BE2C (cell line): ENCODE measurements around the gene S100A13.

Experiments
- DNase-seq: peaks from one replicate; pipeline ENCODE4 v3.0.0-alpha.2; 2020
- H3K27me3 ChIP-seq: fragments of 250-450 bp; sonication (Bioruptor Pico); 2 replicates; pipeline ENCODE4 v1.5.1; 2020; ENCODE audit warnings: mild to moderate bottlenecking
- H3K36me3 ChIP-seq: fragments of 250-450 bp; sonication (Bioruptor Pico); 2 replicates; pipeline ENCODE4 v1.5.1; 2020; ENCODE audit warnings: mild to moderate bottlenecking
- H3K4me1 ChIP-seq: fragments of 250-450 bp; sonication (Bioruptor Pico); 2 replicates; pipeline ENCODE4 v1.5.1; 2020
- H3K4me3 ChIP-seq: 2 replicates; pipeline ENCODE4 v1.5.1; 2011; ENCODE audit warnings: low read depth, low read length
- H3K9me3 ChIP-seq: fragments of 250-450 bp; sonication (Bioruptor Pico); 2 replicates; pipeline ENCODE4 v1.5.1; 2020
- CTCF ChIP-seq: IDR thresholded peaks from 2 replicates; pipeline ENCODE4 v1.5.1; 2012; ENCODE audit warnings: mild to moderate bottlenecking, low read depth, low read length

The S100A13 gene

DNA sequence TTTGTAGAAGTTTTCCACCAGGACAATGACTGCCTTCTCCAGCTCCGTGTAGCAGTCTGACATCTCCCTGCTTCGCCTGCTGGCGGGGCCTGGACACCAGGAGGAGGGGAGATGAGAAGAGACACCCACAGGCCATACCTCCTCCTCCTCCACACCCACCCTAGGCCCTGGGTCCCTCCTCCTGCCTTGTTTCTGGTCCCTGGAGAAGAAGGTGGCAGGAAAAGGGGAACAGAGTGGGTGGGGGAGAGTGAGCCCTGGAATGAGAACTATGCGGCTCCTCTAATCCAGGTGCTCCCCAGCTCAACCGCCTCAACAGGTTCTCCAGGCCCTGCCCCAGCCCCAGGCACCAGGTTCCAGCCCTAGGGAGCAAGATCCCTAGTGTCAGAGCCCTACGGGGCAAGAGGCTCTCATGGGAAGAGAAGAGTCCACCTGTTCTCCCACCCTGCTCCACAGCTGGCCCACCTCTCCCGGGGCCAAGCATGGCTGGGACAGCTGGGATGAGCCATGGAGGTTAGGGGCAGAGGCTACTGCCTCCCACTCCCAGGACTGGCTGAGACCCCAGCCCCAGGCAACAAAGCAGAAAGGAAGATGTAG, 19.1 kb downstream of the S100A13 start:
- Histone ChIP-seq H3K4me1 (peaks cover 19% of the 10 kb centered on the region), H3K36me3 (no peaks in the 10 kb centered on the region), H3K4me3 (no peak overlapping the region), H3K9me3 (no peaks in the 10 kb centered on the region), H3K27me3 (no peaks in the 10 kb centered on the region)
- DNase-seq: no peak
- TF ChIP-seq CTCF: no peak

DNA sequence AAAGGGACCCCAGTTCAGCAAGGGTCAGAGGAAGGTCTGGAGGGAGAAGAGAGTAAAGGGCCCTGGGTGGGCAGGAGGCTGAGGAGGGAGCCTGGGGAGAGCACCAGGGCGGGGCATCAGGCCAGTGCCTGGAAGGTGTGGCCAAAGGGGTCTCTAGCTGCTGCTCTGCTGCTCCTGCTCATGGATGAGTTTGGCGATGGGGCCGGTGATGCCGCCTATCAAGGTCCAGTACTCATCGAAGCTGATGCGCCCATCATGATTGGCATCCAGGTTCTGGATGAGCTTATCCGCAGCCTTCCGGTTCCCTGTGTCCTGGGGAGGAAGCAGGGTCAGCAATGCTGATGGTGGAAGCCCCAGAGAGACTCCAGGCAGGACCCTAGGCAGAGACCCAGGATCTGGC, 19.9 kb downstream of the S100A13 start:
- DNase-seq: no peak
- Histone ChIP-seq H3K4me3 (no peak overlapping the region), H3K9me3 (no peaks in the 10 kb centered on the region), H3K36me3 (no peaks in the 10 kb centered on the region), H3K27me3 (no peaks in the 10 kb centered on the region), H3K4me1 (peaks cover 19% of the 10 kb centered on the region)
- TF ChIP-seq CTCF: no peak

DNA sequence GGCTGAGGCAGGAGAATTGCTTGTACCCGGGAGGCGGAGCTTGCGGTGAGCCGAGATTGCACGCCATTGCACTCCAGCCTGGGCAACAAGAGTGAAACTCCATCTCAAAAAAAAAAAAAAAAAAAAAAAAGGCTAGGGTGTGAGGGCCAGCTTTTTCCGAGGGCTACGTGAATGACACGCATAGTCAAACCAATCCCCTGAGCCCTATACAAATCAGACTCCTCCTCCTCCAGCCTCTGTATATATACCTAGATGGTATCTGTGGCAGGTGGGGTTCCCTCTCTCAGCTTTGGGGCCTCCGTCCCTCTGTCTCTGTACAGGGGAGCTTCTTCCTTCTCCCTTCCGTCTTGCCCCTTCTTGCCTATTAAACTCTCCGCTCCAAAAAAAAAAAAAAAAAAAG, 21.1 kb downstream of the S100A13 start:
- DNase-seq: no peak
- Histone ChIP-seq H3K27me3 (no peaks in the 10 kb centered on the region), H3K4me1 (peaks cover 19% of the 10 kb centered on the region), H3K9me3 (no peaks in the 10 kb centered on the region), H3K36me3 (no peaks in the 10 kb centered on the region), H3K4me3 (no peak overlapping the region)
- TF ChIP-seq CTCF: no peak

GRCh38 chr1:153602749-153603148, 24.6 kb downstream of the S100A13 start:
- no peak for TF ChIP-seq CTCF
- H3K4me3 ChIP-seq: no peak overlapping the region
- no peaks in the 10 kb centered on the region for H3K27me3 ChIP-seq
- DNase-seq: no peak
- H3K9me3 ChIP-seq: no peaks in the 10 kb centered on the region
- H3K4me1 ChIP-seq: peaks cover 4% of the 10 kb centered on the region; the same call in 1 of the 2 replicates
- no peaks in the 10 kb centered on the region for H3K36me3 ChIP-seq

GRCh38 chr1:153599847-153600246, 27.5 kb downstream of the S100A13 start:
- H3K4me1 ChIP-seq: peaks cover 4% of the 10 kb centered on the region; the same call in 1 of the 2 replicates
- H3K9me3 ChIP-seq: no peaks in the 10 kb centered on the region
- H3K27me3 ChIP-seq: no peaks in the 10 kb centered on the region
- no peak for TF ChIP-seq CTCF
- H3K36me3 ChIP-seq: no peaks in the 10 kb centered on the region
- no peak overlapping the region for H3K4me3 ChIP-seq
- no peak for DNase-seq

DNA sequence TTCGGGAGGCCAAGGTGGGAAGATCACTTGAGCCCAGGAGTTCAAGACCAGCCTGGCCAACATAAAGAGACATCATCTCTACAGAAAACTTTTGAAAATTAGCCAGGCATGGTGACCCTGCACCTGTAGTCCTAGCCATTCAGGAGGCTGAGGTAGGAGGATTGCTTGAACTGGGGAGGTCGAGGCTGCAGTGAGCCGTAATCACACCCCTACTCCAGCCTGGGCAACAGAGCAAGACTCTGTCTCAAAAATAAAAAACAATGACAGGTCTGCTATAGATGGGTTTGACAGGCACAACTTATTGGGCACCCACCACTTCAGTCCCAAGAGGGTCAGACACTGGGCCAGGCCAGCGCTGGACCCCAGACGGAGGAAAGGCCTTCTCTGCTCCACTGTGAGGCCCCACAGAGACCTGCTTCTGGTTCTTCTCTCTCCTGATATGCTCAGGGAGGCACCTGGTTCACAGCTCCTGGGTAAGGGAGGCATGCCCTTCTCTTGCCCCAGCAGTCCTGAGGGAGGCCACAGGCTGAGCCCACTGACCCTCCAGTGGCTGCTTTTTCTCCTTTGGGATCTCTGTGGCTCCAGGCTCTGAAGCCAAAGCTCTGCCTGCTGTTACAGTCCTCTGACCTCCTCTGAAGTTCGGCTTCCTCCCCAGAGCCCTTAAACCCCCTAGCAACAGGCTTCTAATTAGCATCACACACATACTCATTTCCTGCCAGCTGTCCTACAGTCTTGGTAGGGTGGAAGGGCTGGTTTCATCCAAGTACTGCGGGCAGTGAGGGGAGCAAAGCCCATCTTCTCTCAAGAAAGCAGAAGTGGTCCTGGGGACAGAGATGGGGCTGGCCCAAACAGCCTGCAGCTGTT, 28.8 kb downstream of the S100A13 start:
- peak; percentile 35 for DNase-seq
- H3K27me3 ChIP-seq: no peaks in the 10 kb centered on the region
- no peaks in the 10 kb centered on the region for H3K36me3 ChIP-seq
- no peak overlapping the region for H3K4me3 ChIP-seq
- no peaks in the 10 kb centered on the region for H3K9me3 ChIP-seq
- H3K4me1 ChIP-seq: peaks cover 4% of the 10 kb centered on the region; the same call in 1 of the 2 replicates
- no peak for TF ChIP-seq CTCF
